ENCODE measurements around the gene OR4C5. TPM values are rescaled to one million over a fixed set of nuclear protein-coding genes. Genes with fewer than 3 reads are reported as not detected.

Gene OR4C5
- not detected in 2 replicates for total RNA-seq (2014; rRNA removed; shearing (Covaris generic))
- not detected in 2 replicates for polyA plus RNA-seq (2016; fragmentation: Nextera tagmentation; extraction: Ambion mirVana)
- long read RNA-seq, result 0 reads

DNA sequence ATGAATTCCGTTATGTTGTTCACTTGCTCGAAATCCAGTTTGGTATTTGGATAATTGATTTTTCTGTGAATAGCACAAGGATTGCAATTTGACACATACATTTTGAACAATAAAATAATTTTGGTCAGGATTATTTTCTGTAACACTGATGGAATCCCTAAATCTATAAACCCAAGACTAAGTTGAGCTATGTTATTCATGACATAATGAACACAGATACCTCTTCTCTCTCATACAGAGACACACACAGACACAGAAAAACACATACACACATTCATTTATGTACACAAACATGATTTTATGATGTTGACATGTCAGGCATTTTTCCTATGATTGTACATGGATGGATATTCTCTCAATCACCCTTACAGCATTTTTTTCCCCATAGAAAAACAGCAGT is at the start of gene OR4C5:
Gene OR4C5 (minus strand): TSS at position 101 of the 400 bp plus-strand sequence. CDS start 0 bp downstream, at position 101.
- H4K20me1 ChIP-seq (replicated peaks; ENCODE audit: insufficient read depth), result no peaks in the 10 kb centered on the region
- TF ChIP-seq EZH2 (IDR thresholded peaks at IDR 0.05; ENCODE audit: low read depth, unreplicated experiment) (no peak), ZNF114 (CRISPR knock-in tag; IDR thresholded peaks at IDR 0.05) (no peak), CTCF (conservative IDR thresholded peaks at IDR 0.05; ENCODE audit: low read depth in 2 of 2) (no peak), NANOG (IDR thresholded peaks at IDR 0.05; ENCODE audit: borderline replicate concordance) (no peak), CREB1 (CRISPR knock-in tag; IDR thresholded peaks at IDR 0.05; ENCODE audit: low read depth) (no peak), EZH2phosphoT487 (IDR thresholded peaks at IDR 0.05; ENCODE audit: unreplicated experiment) (no peak), ZNF331 (CRISPR knock-in tag; IDR thresholded peaks at IDR 0.05; ENCODE audit: low read depth) (no peak), JUNB (IDR thresholded peaks at IDR 0.05; ENCODE audit: unreplicated experiment) (no peak), STAT1 (IDR thresholded peaks at IDR 0.05; ENCODE audit: unreplicated experiment) (no peak), POLR2AphosphoS5 (IDR thresholded peaks at IDR 0.05; ENCODE audit: low read depth) (no peak)
- TF ChIP-seq, protein P1, sequence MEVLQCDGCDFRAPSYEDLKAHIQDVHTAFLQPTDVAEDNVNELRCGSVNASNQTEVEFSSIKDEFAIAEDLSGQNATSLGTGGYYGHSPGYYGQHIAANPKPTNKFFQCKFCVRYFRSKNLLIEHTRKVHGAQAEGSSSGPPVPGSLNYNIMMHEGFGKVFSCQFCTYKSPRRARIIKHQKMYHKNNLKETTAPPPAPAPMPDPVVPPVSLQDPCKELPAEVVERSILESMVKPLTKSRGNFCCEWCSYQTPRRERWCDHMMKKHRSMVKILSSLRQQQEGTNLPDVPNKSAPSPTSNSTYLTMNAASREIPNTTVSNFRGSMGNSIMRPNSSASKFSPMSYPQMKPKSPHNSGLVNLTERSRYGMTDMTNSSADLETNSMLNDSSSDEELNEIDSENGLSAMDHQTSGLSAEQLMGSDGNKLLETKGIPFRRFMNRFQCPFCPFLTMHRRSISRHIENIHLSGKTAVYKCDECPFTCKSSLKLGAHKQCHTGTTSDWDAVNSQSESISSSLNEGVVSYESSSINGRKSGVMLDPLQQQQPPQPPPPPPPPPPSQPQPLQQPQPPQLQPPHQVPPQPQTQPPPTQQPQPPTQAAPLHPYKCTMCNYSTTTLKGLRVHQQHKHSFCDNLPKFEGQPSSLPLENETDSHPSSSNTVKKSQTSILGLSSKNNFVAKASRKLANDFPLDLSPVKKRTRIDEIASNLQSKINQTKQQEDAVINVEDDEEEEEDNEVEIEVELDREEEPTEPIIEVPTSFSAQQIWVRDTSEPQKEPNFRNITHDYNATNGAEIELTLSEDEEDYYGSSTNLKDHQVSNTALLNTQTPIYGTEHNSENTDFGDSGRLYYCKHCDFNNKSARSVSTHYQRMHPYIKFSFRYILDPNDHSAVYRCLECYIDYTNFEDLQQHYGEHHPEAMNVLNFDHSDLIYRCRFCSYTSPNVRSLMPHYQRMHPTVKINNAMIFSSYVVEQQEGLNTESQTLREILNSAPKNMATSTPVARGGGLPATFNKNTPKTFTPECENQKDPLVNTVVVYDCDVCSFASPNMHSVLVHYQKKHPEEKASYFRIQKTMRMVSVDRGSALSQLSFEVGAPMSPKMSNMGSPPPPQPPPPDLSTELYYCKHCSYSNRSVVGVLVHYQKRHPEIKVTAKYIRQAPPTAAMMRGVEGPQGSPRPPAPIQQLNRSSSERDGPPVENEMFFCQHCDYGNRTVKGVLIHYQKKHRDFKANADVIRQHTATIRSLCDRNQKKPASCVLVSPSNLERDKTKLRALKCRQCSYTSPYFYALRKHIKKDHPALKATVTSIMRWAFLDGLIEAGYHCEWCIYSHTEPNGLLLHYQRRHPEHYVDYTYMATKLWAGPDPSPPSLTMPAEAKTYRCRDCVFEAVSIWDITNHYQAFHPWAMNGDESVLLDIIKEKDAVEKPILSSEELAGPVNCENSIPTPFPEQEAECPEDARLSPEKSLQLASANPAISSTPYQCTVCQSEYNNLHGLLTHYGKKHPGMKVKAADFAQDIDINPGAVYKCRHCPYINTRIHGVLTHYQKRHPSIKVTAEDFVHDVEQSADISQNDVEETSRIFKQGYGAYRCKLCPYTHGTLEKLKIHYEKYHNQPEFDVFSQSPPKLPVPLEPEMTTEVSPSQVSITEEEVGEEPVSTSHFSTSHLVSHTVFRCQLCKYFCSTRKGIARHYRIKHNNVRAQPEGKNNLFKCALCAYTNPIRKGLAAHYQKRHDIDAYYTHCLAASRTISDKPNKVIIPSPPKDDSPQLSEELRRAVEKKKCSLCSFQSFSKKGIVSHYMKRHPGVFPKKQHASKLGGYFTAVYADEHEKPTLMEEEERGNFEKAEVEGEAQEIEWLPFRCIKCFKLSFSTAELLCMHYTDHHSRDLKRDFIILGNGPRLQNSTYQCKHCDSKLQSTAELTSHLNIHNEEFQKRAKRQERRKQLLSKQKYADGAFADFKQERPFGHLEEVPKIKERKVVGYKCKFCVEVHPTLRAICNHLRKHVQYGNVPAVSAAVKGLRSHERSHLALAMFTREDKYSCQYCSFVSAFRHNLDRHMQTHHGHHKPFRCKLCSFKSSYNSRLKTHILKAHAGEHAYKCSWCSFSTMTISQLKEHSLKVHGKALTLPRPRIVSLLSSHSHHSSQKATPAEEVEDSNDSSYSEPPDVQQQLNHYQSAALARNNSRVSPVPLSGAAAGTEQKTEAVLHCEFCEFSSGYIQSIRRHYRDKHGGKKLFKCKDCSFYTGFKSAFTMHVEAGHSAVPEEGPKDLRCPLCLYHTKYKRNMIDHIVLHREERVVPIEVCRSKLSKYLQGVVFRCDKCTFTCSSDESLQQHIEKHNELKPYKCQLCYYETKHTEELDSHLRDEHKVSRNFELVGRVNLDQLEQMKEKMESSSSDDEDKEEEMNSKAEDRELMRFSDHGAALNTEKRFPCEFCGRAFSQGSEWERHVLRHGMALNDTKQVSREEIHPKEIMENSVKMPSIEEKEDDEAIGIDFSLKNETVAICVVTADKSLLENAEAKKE (CRISPR knock-in tag; IDR thresholded peaks at IDR 0.05), result no peak
- TF ChIP-seq, protein P2, sequence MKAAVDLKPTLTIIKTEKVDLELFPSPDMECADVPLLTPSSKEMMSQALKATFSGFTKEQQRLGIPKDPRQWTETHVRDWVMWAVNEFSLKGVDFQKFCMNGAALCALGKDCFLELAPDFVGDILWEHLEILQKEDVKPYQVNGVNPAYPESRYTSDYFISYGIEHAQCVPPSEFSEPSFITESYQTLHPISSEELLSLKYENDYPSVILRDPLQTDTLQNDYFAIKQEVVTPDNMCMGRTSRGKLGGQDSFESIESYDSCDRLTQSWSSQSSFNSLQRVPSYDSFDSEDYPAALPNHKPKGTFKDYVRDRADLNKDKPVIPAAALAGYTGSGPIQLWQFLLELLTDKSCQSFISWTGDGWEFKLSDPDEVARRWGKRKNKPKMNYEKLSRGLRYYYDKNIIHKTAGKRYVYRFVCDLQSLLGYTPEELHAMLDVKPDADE (IDR thresholded peaks at IDR 0.05), result no peak
- TF ChIP-seq, protein P3, sequence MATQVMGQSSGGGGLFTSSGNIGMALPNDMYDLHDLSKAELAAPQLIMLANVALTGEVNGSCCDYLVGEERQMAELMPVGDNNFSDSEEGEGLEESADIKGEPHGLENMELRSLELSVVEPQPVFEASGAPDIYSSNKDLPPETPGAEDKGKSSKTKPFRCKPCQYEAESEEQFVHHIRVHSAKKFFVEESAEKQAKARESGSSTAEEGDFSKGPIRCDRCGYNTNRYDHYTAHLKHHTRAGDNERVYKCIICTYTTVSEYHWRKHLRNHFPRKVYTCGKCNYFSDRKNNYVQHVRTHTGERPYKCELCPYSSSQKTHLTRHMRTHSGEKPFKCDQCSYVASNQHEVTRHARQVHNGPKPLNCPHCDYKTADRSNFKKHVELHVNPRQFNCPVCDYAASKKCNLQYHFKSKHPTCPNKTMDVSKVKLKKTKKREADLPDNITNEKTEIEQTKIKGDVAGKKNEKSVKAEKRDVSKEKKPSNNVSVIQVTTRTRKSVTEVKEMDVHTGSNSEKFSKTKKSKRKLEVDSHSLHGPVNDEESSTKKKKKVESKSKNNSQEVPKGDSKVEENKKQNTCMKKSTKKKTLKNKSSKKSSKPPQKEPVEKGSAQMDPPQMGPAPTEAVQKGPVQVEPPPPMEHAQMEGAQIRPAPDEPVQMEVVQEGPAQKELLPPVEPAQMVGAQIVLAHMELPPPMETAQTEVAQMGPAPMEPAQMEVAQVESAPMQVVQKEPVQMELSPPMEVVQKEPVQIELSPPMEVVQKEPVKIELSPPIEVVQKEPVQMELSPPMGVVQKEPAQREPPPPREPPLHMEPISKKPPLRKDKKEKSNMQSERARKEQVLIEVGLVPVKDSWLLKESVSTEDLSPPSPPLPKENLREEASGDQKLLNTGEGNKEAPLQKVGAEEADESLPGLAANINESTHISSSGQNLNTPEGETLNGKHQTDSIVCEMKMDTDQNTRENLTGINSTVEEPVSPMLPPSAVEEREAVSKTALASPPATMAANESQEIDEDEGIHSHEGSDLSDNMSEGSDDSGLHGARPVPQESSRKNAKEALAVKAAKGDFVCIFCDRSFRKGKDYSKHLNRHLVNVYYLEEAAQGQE (IDR thresholded peaks at IDR 0.05; ENCODE audit: unreplicated experiment), result no peak
- DNase-seq (ENCODE audit: low spot score) (no peak), ATAC-seq (no peak)
- no peak within 1 kb of the TSS for H3K4me2 ChIP-seq
- Mint-ChIP-seq H3K36me3 (ENCODE audit: low read depth) (peaks cover 28% of the 10 kb centered on the region), H3K4me3 (no peak within 1 kb of the TSS), H3K27me3 (ENCODE audit: insufficient read depth, low read depth, poor library complexity) (no peaks in the 10 kb centered on the region), H3K9me3 (peaks cover 76% of the 10 kb centered on the region), H3K27ac (no peak within 1 kb of the TSS), H3K4me1 (no peaks in the 10 kb centered on the region)
- no peaks in the 10 kb centered on the region for H3K79me2 ChIP-seq (replicated peaks; ENCODE audit: insufficient read depth)
- no peak within 1 kb of the TSS for H3K27ac ChIP-seq (ENCODE audit: low read depth)
- no peaks in the 10 kb centered on the region for H3K4me1 ChIP-seq (ENCODE audit: insufficient read depth)
- no peaks in the 10 kb centered on the region for H3F3A ChIP-seq (replicated peaks; ENCODE audit: low read depth)
- H3K36me3 ChIP-seq (ENCODE audit: insufficient read depth), result peaks cover 4% of the 10 kb centered on the region
- no peak within 1 kb of the TSS for H2AFZ ChIP-seq
- no peaks in the 10 kb centered on the region for H3K27me3 ChIP-seq (ENCODE audit: insufficient read depth)
- H3K4me3 ChIP-seq, result no peak within 1 kb of the TSS
- no peaks in the 10 kb centered on the region for H3K9me2 ChIP-seq (ENCODE audit: insufficient read depth)
